Left ventricle myocardium inferior (tissue), 1 donor: ENCODE results near the gene PRDM11. TPM values are rescaled to one million over a fixed set of nuclear protein-coding genes. Genes with fewer than 3 reads are reported as not detected.

ENCODE experiments used
- DNase-seq: peaks from one replicate; pipeline ENCODE4 v3.0.0-alpha.2; 2020
- H3K27ac ChIP-seq: fragments of 200-600 bp; replicated peaks from 2 replicates; pipeline ENCODE4 v1.8.0; 2021
- H3K27me3 ChIP-seq: fragments of 200-600 bp; 2 replicates; pipeline ENCODE4 v1.8.0; 2021; ENCODE audit warnings: low read depth
- H3K36me3 ChIP-seq: fragments of 200-600 bp; 2 replicates; pipeline ENCODE4 v1.8.0; 2021
- H3K4me1 ChIP-seq: fragments of 200-600 bp; 2 replicates; pipeline ENCODE4 v1.8.0; 2021
- H3K4me3 ChIP-seq: fragments of 200-600 bp; 2 replicates; pipeline ENCODE4 v1.8.0; 2021; ENCODE audit warnings: mild to moderate bottlenecking, moderate library complexity
- H3K9me3 ChIP-seq: fragments of 200-600 bp; replicated peaks from 2 replicates; pipeline ENCODE4 v1.8.0; 2021
- intact Hi-C: fragments of 100-400 bp; cut with micrococcal nuclease; formaldehyde crosslinking; loops from one replicate; pipeline ENCODE4 v1.11.0; 2022
- total RNA-seq: library from RNA; stranded (reverse); fragmentation: NEBNext Ultra II Directional; extraction: Animal tissue kit (Norgen Biotek cat#: 25700); gene quantifications from one replicate; pipeline ENCODE4 v1.2.1, GENCODE V29; 2021
- TF ChIP-seq, protein P1 (sequence below): fragments of 200-600 bp; IDR thresholded peaks from 2 replicates; pipeline ENCODE4 v1.8.0; 2021; ENCODE audit warnings: antibody characterized with exemption, mild to moderate bottlenecking, borderline replicate concordance
- donor health status: DM: no; HTN: yes; CAD: no; lungs with severe emphysema.

Gene PRDM11
- total RNA-seq, 1 donor from 2014 or later = 17.2 TPM

DNA sequence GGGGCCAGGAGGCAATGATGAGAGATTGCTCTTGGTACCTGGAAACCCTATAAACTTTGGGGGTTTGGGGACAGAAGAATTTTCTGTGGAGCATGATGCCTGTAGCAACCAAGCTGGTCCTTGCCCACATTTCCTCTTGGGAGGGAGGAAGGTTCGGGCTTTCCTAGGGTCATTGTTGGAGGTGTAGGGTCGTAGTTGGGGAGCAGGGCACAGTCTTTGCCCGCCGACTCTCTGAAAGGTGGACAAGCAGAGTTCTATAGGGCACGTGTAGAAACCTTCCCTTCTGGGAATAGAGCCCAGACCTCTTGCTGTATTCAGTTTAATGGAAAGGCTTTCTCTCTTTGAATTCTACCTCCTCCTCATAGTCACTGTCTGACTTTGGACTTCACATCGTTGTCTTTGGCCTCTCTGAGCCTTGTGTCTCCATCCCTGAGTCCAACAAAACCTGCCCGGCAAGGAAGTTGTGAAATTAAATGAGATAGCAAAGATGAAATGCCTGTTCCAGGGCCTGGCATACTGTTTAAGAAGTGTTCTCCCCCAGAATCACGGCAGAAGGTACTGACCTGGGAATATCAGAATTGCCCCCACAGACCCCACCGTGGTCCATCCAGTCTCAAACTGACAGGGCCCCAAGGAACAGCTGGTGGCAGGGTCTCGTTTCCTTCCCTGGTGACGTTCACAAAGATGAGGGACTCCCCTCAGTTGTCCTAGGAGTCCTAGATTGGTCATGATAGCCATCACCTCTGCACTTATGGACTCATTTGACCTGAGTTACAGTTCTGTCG lies 1.6 kb downstream of the PRDM11 start:
- intact Hi-C loops = no loop called here
- peaks cover 34% of the 10 kb centered on the region for H3K4me1 ChIP-seq

DNA sequence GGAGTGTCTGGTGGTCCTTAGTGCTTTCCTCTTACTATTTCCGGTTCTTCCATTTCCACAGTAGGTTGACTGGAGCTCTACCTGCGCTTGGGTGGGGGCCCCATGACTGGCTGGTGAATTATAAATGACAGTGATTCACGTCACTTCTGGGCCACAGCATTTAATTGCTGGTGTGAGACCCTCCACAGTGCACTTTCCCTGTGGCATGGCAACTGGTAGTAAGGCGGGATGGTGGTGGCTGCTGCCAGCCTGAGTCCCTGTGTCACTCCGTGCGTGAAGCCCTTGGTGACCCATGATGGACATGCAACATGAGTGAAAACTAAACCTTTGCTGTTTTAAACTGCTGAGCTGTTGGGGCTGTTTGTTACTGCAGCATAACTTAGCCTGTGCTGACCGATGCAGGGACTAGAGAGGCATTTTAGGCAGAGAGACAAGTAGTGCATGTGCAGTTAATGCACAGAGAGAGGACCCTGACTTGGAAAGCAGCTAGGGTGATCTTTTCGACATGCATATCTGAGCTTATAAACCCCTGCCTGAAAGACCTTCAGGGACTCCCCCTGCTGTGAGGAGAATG lies 3.1 kb downstream of the PRDM11 start:
- TF ChIP-seq, protein P1, sequence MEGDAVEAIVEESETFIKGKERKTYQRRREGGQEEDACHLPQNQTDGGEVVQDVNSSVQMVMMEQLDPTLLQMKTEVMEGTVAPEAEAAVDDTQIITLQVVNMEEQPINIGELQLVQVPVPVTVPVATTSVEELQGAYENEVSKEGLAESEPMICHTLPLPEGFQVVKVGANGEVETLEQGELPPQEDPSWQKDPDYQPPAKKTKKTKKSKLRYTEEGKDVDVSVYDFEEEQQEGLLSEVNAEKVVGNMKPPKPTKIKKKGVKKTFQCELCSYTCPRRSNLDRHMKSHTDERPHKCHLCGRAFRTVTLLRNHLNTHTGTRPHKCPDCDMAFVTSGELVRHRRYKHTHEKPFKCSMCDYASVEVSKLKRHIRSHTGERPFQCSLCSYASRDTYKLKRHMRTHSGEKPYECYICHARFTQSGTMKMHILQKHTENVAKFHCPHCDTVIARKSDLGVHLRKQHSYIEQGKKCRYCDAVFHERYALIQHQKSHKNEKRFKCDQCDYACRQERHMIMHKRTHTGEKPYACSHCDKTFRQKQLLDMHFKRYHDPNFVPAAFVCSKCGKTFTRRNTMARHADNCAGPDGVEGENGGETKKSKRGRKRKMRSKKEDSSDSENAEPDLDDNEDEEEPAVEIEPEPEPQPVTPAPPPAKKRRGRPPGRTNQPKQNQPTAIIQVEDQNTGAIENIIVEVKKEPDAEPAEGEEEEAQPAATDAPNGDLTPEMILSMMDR = no peak
- no peak overlapping the region for H3K27ac ChIP-seq
- no peaks in the 10 kb centered on the region for H3K9me3 ChIP-seq
- H3K4me3 ChIP-seq = no peak overlapping the region
- no peaks in the 10 kb centered on the region for H3K36me3 ChIP-seq
- peaks cover 47% of the 10 kb centered on the region for H3K4me1 ChIP-seq
- no peaks in the 10 kb centered on the region for H3K27me3 ChIP-seq
- no peak for DNase-seq
- intact Hi-C loops = no loop called here

More for the DNA sequence above, 1.6 kb downstream of the PRDM11 start:
- Histone ChIP-seq H3K9me3 (no peaks in the 10 kb centered on the region), H3K4me3 (peak overlapping the region; percentile 90), H3K27me3 (no peaks in the 10 kb centered on the region), H3K36me3 (no peaks in the 10 kb centered on the region), H3K27ac (peak overlapping the region; percentile 99)
- TF ChIP-seq, protein P1 = no peak
- no peak for DNase-seq

DNA sequence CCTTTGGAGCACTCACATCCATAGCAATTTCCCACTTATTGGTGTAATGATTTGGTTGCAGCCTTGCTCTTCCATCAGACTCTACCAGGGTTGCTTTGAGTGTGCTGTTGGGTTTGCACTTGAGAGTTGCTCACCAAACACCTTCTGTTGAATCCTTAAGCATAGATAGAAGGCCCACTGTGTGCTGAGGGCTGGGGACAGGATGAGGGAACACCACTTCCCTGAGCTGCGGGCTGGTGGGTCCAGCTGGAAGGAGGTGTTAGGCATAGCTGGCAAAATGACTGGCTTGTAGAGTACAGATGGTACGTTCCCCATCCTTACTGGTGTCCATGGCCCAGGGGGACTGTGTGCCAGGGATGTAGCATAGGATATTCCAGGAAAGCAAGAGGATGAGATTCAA lies 3.9 kb downstream of the PRDM11 start:
- Histone ChIP-seq H3K4me1 (peaks cover 52% of the 10 kb centered on the region), H3K27me3 (no peaks in the 10 kb centered on the region), H3K9me3 (no peaks in the 10 kb centered on the region), H3K36me3 (no peaks in the 10 kb centered on the region), H3K4me3 (no peak overlapping the region), H3K27ac (no peak overlapping the region)
- TF ChIP-seq, protein P1 = no peak
- no peak for DNase-seq
- intact Hi-C loops = no loop called here

DNA sequence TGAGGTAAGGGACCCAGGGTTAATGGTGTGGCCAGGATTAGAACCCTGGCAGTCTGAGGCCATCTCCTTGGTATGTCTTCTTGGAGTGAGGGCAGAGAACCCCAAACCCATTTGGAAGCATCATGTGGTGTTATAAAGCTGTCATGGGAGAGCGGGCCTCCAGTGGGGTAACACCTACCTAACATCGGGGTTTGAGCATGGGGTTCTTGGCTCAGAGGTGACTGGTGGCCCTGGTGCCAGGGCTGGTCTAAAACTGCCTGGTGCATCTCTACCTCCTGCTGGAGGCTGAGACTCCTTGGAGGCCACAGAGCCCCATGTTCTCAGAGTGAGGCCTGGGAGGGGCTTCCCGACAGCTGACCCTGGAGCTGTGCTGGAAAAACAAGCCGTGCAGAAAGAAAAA lies 4.5 kb downstream of the PRDM11 start:
- no peaks in the 10 kb centered on the region for H3K27me3 ChIP-seq
- no peaks in the 10 kb centered on the region for H3K9me3 ChIP-seq
- no peaks in the 10 kb centered on the region for H3K36me3 ChIP-seq
- TF ChIP-seq, protein P1 = no peak
- no peak overlapping the region for H3K4me3 ChIP-seq
- peaks cover 52% of the 10 kb centered on the region for H3K4me1 ChIP-seq
- no peak for DNase-seq
- no peak overlapping the region for H3K27ac ChIP-seq
- intact Hi-C loops = no loop called here

GRCh38 chr11:45151362-45151982 lies 5.0 kb downstream of the PRDM11 start:
- Histone ChIP-seq H3K4me1 (peaks cover 52% of the 10 kb centered on the region), H3K27me3 (no peaks in the 10 kb centered on the region), H3K36me3 (no peaks in the 10 kb centered on the region), H3K9me3 (no peaks in the 10 kb centered on the region), H3K27ac (no peak overlapping the region), H3K4me3 (no peak overlapping the region)
- TF ChIP-seq, protein P1 = no peak
- DNase-seq = no peak
- intact Hi-C loops = no loop called here
